Stimulated activated CD4-positive, alpha-beta T cell treated with anti-CD3 and anti-CD28 coated beads, Interleukin-4, amount 100 ng/mL, for 4 hours (primary cell): ENCODE data around the gene KCNQ5.
"Not testable (repeated sequence)": the region's sequence is repeated elsewhere in the genome, so short reads cannot be mapped to it uniquely, and the experiment has no call there.

ENCODE experiments used
- DNase-seq, 2 experiments: peaks; one replicate each; pipeline ENCODE4 v3.0.0-alpha.2; 2020

The KCNQ5 gene

GRCh38 chr6:72966628-72967280 is 344.9 kb downstream of the KCNQ5 start:
- no peak for DNase-seq

- DNase-seq = no peak
Observed at GRCh38 chr6:72967329-72967728, 345.5 kb downstream of the KCNQ5 start.

DNA sequence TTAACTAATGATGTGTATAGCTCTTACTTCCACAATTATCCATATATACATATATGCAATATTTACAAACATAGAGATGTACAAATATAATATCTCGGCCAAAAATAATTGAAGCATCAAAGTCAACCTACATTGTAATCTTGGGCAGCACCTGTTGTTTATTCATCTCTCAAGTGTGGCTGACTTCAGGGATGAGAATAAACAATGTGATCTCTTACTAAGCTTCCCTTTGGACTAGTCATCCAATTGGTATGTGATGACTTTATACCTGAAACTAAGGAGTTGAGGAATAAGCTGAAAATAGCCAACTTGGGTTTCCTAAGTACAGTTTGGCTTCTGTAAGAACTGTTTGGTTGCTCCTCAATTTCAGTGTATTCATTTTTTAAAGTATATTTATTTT is 346.8 kb downstream of the KCNQ5 start:
- no peak for DNase-seq

DNA sequence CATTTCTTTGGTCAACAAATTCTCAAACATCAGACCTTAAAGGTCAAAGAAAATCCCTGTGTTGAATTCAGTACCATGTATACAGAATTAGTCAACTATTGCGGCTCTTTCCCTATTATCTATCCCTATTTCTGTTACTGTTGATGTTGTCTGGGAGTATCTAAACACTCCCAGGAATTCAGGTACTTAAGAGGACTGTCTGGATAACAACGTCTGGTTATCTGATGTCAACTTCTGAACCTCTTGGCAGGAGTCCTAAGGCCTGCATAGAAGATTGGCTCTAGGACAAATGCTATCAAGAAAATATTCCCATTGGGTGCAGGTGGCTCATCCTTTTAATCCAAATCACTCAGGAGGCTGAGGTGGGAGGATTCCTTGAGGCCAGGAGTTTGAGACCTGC is 347.8 kb downstream of the KCNQ5 start:
- DNase-seq = no peak

- DNase-seq = no peak
Observed at GRCh38 chr6:72972579-72972978, 350.7 kb downstream of the KCNQ5 start.

DNA sequence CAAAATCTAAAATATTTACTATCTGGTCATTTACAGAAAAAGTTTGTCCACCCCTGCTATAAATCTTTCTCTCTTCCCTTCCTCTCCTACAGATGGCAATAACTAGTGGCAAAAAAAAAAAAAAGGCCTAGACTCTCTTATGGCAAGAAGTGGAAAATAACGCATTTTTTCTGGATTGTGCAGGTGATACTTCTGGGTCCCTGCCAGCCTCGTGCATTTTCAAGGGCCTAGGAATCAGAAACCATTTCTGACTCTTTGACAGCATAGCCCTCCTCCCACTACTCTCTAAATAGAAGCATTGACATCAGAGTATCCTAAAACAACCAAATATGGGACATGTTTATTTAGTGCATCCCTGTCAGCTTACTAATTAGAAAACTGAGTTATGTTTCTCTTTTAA is 352.4 kb downstream of the KCNQ5 start:
- no peak for DNase-seq

- no peak for DNase-seq
Observed at GRCh38 chr6:72975352-72975752, 353.5 kb downstream of the KCNQ5 start.

DNA sequence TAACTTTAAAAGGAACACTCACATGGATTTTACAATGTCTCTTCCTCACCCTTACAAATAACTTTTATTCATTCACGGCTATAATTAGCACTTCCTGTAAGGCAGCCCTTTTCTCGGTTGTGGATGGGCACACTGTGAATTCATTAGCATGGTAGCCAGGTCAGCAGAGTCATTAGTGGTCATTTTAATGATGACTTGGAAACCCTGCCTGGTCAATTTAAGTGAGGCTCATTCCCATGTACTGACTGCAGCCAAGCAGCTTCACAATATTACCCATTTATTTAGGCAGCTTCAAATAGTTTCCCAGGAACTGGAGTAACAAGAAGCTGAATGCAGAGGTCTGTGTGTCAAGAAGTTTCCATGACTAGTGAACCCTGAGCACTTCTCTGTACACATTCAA is 354.6 kb downstream of the KCNQ5 start:
- DNase-seq = no peak

DNA sequence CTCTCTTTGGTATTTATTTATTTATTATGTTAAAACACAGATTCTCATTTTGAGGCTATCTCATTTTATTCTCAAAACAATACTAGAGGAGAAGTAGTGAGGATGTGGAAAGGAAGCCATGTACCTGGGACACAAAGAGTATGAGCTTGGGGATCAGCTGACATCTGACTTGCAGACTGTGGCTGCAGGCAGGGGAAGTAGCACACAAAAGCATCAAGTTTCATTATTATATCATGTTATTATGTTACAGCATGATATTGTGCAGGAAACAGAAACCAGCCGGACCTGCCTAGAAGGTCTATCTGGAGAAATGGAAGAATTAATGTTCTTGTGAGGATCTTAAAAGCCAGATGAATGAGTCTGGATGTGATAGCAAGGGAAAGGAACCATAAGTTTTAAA is 355.2 kb downstream of the KCNQ5 start:
- DNase-seq = no peak

DNA sequence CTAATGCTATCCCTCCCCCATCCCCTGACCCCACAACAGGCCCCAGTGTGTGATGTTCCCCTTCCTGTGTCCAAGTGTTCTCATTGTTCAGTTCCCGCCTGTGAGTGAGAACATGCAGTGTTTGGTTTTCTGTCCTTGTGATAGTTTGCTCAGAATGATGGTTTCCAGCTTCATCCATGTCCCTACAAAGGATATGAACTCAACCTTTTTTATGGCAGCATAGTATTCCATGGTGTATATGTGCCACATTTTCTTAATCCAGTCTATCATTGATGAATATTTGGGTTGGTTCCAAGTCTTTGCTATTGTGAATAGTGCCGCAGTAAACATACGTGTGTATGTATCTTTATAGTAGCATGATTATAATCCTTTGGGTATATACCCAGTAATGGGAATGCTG is 356.9 kb downstream of the KCNQ5 start:
- DNase-seq = not testable (repeated sequence)

DNA sequence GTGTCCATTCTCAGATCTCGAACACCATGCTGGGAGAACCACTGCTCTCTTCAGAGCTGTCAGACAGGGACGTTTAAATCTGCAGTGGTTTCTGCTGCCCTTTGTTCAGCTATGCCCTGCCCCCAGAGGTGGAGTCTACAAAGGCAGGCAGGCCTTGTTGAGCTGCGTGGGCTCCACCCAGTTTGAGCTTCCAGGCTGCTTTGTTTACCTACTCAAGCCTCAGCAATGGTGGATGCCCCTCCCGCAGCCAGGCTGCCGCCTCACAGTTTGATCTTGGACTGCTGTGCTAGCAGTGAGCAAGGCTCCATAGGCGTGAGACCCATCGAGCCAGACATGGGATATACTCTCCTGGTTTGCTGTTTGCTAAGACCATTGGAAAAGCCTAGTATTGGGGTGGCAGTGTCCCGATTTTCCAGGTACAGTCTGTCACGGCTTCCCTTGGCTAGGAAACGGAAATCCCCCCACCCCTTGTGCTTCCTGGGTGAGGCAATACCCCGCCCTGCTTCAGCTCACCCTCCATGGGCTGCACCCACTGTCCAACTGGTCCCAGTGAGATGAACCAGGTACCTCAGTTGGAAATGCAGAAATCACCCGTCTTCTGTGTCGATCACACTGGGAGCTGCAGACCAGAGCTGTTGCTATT is 362.4 kb downstream of the KCNQ5 start:
- DNase-seq = not testable (repeated sequence)

DNA sequence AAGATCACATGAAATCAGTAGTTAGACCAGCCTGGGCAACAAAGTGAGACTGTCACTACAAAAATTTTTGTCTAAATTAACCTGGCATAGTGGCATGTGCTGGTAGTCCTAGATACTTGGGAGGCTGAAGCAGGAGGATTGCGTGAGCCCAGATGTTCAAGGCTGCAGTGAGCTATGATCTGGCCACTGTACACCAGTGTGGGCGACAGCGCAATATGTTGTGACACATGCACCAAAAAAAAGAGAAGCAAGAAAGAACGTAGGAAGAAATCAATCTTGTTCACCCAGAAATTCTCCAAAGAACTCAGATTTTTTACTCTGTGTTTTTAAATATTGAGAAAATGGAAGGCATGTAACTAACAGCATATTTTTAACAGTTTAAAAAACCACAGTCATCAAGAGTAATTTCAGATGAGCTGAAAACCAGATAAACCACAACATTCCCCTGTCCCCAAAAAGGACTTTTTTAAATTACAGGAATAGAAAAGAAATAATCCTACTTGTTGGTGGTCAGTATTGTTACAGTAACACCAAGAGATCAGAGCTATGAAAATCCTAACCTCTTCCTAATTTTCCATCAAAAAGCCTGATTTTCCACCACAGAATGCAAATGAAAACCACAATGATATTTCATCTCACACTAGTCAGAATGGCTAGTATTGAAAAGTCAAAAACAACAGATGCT is 363.3 kb downstream of the KCNQ5 start:
- DNase-seq = no peak

- DNase-seq = no peak
Observed at GRCh38 chr6:72987301-72987700, 365.4 kb downstream of the KCNQ5 start.

DNA sequence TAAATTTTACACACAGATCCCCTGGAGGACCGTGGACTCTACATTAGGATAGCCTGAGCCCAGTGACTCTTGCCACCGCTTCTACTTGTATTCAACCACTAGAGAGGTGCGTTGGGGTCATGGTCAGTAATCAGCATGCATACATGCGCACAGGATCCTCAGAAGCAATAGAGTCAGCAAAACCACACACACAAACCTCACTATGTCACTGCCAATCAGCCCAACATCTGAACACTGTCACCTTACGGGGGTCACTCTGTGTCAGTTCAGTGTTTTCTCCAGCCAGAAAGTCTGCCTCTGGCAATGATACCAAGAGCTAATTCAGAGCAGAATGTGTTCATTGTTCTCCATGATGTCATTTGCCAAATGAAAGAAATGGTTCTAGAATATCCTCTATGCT is 378.1 kb downstream of the KCNQ5 start:
- no peak for DNase-seq

DNA sequence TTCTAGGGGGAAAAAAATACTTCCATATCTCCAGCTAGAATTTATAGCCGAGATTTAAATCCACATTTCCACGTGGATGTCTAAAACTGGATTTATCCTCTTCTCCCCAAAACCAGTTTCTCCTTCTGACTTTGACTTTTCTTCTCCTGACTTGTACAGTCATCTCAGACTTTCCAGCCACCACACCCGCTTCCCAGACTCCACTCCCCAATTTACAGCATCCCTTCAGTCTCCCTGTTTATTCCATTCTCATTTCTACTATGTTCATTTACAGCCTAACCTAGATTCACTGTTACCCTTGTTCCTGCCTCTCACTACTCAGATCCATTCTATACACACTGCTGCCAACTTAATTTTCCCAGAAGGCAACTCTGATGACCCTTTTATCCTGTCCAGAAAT is 378.6 kb downstream of the KCNQ5 start:
- DNase-seq = no peak

- DNase-seq = no peak
Observed at GRCh38 chr6:73002588-73002987, 380.7 kb downstream of the KCNQ5 start.

DNA sequence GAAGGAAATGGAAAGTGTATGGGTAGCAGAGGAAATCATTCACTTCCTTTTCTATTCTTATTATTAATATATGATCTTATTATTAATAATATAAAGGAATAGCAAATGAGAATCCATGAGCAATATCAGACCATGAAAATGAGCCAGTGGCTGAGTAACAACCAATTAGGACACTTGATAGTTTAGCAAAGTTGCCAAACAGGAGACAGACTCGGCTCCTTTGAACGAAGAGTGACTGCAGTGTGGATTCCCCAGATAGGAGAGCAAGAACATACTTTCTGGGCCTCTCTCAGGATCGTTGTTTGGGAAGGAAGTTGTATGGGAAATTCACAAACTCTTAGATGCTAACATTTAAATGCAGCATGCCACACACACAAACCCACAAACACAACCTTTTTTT is 381.4 kb downstream of the KCNQ5 start:
- DNase-seq = no peak

DNA sequence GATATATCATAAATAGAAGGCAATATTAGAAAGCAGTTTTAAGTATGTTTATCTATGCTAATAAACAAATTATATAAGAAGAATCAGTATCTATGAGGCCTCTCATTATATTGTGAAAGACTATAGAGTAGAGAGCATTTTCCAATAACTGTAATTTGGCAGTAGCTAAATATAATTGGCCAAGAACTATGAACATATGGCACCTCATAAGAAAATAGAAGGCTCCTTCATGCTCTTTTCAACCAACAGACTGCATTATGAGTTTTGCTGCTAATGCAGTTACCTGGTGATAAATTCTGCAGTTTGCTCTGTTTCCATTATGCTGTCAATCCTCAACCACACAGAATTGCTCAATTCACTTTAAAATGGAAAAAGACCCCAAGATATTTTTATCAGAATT is 382.4 kb downstream of the KCNQ5 start:
- DNase-seq = no peak

GRCh38 chr6:73004861-73005260 is 383.0 kb downstream of the KCNQ5 start:
- DNase-seq = no peak

- no peak for DNase-seq
Observed at GRCh38 chr6:73006146-73006545, 384.3 kb downstream of the KCNQ5 start.

DNA sequence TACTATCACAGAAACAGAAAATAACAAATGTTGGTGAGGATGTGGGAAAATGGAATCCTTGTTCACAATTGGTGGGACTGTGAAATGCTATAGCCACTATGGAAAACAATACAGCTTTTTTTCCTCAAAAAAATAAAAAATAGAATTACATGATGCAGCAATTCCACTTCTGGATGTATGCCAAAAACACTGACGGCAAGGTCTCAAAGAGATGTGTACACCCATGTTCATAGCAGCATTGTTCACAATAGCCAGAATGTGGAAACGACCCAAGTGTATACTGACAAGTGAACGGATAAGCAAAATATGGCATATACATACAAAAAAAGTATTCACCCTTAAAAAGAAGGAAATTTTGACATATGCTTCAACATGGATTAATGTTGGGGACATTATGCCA is 390.1 kb downstream of the KCNQ5 start:
- DNase-seq = no peak

DNA sequence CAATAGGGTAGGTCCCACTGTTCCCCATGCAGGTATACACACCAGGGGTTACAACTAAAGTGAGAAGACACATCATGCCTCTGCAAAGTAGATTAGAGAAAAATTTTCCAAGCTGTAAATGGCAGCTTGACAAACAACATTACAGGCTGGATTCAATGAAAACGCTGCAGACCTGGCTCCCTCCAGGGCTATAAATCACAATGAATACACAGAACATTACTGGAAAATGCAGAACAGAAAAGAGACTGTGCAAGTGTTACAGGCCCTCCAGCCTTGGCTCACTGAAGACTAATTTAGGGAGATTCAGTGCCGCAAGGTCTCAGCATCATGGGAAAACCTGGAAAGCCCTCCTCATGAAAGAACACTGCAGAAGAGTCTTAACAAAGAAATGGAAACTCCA is 395.6 kb downstream of the KCNQ5 start:
- no peak for DNase-seq

GRCh38 chr6:73024598-73024997 is 402.7 kb downstream of the KCNQ5 start:
- no peak for DNase-seq

GRCh38 chr6:73027691-73028090 is 405.8 kb downstream of the KCNQ5 start:
- DNase-seq = no peak
